Ammon's horn (tissue), 1 donor: ENCODE results near the gene EIF4G2.
A peak's percentile ranks its signal among the peaks of the same experiment; 100 is the strongest.
"Not testable (repeated sequence)": the region's sequence is repeated elsewhere in the genome, so short reads cannot be mapped to it uniquely, and the experiment has no call there.

ENCODE experiments used
- DNase-seq: peaks from one replicate; pipeline ENCODE4 v3.0.0-alpha.2; 2016; ENCODE audit warnings: low spot score

EIF4G2 gene

GRCh38 chr11:10808553-10809372 lies at the start of gene EIF4G2:
TSS of gene EIF4G2 (minus strand) at chr11:10808926.
- peak; percentile 100 for DNase-seq

DNA sequence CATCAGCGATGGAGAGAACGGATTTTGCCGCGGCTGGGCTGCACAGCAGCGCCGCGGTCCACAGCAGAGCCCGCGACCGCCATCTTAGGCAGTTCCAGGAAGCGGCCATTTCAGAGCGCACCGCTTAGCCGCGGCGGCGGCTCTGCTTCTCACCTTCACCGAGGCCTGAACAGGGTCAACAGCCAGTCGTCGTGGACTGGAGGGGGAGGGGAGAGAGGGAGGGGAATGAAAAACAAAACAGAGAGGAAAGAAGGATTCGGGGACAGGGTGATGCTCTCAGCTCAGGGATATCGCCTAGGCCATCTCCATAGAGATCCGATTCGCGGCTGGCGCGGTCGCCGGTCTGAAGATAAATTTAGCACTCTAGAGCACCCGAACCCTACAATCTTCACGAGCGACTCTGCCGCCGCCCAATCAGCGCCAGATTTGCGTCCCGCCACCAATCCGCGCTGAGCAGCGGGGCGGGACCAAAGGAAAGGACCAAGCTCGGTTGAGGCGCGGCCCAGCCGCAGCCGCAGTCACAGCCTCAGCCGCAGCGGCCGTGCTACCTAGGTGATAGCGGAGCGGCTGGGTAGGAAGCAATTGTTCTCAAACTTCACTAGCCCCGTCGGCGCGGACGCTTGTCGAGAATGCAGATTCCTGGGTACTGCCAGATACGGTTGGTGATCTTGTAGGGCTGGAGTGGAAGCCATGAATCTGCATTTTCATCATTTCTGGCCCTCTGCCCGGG lies 49.1 kb upstream of the EIF4G2 start, which contains the start of gene ZBED5:
Gene ZBED5, minus strand, starts transcription at position 345 of the 730 bp plus-strand sequence. CDS start 3,108 bp downstream, outside the sequence.
- peak; percentile 99 for DNase-seq

GRCh38 chr11:10857459-10857708 lies 48.7 kb upstream of the EIF4G2 start:
- DNase-seq = peak; percentile 43

DNA sequence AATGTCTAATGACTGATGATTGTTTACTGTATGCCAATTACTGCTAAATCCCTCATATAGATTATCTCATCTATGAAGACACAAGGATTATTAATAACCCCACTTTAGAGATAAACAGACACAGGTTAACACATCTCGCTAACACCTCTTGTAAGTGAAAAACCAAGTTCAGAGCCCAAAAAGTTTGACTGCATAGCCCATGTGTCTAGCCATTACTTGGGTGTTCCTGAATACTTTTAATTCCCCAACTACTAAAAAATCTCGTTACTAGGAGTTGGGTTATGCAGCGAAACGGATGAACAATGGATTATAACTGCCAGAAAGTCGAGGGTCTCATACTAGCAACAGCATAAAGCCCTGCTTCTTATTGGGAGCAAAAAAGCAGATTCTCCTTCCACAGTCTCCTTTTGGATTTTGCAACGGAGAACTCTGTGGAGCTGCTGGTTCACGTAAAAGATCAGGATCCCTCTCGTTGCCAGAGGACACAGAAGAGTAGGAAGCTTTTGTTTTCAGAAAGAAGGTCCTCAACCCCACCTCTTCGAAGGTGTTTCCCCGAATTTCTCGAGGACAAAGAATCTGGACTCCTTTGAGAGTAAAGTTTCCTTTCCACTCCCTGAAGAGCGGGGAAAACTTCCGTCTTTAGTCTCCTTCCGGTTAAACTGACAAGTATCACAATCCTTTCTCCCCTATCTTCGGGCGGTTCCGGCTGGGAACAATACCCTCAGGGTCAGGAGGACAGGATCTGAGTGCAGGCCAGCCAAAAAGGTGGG lies 48.1 kb upstream of the EIF4G2 start:
- DNase-seq = no peak

DNA sequence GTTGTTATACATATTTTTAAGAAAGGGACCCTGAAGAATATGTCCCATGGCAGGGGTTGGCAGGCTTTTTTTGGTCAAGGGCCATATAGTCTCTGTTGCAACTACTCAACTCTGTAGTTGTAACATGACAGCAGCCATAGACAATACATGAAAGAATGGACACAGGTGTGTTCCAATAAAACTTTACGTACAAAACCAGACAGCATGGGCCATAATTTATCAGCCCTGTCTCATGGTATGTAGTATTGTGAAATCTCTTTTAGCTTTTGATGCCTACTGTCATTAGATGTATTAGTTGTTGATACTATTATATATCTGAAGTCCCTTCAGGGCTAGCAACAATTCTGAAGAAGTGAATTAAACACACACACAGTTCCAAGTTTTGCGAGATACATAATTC lies 46.6 kb upstream of the EIF4G2 start:
- no peak for DNase-seq

DNA sequence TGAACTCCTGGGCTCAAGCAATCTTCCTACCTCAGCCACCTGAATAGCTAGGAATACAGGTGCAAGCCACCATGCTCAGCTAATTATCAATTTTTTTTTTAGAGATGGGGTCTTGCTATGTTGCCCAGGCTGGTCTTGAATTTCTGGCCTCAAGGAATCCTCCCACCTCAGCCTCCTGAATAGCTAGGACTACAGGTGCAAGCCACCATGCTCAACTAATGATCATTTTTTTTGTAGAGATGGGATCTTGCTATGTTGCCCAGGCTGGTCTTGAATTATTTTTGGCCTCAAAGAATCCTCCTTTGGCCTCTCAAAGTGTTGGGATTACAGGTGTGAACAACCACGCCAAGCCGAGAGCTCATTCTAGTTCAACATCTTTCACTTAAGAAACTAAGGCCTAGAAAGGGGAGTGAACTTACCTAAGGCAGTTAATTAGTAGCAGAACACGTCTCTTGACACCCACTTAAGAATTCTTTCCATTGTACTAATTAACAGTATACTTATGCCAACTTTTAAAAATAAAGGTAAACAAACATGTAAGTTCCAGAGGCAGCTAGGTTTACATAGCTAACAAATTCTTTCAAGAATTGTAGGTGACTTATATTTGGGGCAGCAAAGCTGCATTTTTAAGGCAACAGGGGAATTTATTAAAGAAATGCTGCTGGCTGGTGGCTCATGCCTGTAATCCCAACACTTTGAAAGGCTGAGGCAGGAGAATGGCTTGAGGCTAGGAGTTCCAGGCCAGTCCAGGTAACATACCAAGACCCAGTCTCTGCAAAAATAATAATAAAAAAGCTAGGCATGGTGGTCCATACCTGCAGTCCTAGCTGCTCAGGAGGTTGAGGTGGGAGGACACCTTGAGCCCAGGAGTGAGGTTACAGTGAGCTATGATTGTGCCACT lies 39.5 kb upstream of the EIF4G2 start:
- no peak for DNase-seq

- DNase-seq = no peak
These were observed 37.9 kb upstream of the EIF4G2 start for GRCh38 chr11:10846660-10847059.

DNA sequence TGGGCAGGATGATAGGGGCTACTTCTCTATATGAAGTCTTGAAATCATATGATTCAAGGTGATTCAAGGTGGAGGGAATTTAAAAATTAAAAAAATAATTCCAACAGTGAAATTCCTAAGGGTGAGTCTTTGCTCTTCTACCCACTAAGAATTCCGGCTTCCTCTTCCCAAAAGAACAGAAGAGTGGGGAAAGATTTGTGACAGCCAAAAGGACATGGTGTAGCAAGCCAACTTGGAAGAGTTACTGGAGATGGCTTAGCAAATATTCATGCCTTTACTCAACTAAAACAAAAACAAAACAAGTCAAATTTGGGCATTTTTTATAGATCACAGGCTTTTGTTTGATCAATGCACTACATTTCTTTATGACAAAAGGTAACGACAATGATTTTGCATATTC lies 36.9 kb upstream of the EIF4G2 start:
- DNase-seq = no peak

GRCh38 chr11:10844796-10845195 lies 36.1 kb upstream of the EIF4G2 start:
- DNase-seq = no peak

DNA sequence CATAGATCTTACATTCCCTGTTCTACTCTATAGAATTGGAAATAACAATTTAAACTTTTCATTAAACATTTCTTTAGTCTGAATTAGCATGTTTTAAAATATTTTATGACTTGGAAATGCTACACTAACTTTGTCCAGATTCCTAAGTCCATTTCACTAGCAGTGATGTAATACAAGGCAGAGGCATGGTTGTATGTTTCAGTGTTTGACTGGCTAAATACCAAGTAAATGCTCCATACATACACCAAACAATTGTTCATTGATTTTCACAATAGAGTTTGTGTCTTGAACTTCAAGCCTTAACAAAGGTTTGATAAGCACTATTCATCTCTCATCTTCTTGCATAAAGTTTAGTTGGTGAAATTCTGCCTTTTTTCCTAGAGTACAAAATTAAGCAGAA lies 35.6 kb upstream of the EIF4G2 start:
- peak; percentile 15 for DNase-seq

- DNase-seq = no peak
These were observed 30.2 kb upstream of the EIF4G2 start for GRCh38 chr11:10838881-10839280.

DNA sequence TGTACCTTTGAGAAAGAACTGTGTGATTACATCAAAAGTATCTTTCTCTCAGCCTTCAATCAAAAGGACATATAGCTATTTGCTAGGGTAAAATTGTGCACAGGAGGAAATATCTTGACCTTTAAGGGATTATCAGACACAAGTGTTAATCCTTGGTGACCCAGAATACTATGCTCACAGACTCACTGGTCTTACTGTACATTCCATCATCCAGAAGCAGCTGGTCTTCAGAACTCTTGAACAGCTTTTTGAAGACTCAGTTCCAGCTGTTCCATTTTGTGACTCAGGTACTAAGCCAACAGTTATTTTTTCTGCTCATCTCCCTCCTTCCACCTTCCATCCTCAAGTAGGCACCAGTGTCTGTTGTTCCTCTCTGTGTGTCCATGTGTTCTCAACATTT lies 29.4 kb upstream of the EIF4G2 start:
- no peak for DNase-seq

DNA sequence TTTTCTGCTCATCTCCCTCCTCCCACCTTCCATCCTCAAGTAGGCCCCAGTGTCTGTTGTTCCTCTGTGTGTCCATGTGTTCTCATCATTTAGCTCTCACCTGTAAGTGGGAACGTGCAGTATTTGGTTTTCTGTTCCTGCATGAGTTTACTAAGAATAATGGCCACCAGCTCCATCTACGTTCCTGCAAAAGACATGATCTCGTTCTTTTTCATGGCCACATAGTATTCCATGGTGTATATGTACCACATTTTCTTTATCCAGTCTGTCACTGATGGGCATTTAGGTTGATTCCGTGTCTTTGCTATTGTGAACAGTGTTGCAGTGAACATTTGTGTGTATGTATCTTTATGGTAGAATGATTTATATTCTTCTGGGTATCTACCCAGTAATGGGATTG lies 28.2 kb upstream of the EIF4G2 start:
- not testable (repeated sequence) for DNase-seq

- no peak for DNase-seq
These were observed 20.4 kb upstream of the EIF4G2 start for GRCh38 chr11:10829139-10829538.

DNA sequence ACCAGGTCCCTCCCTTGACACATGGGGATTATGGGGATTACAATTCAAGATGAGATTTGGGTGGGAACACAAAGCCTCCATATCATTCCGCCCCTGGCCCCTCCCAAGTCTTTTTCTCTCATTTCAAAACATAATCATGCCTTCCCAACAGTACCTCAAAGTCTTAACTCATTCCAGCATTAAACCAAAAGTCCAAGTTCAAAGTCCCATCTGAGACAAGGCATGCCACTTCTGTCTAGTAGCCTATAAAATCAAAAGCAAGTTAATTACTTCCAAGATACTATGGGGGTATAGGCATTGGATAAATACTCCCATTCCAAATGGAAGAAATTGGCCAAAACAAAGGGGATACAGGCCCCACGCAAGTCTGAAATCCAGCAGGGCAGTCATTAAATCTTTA lies 19.7 kb upstream of the EIF4G2 start:
- DNase-seq = no peak

DNA sequence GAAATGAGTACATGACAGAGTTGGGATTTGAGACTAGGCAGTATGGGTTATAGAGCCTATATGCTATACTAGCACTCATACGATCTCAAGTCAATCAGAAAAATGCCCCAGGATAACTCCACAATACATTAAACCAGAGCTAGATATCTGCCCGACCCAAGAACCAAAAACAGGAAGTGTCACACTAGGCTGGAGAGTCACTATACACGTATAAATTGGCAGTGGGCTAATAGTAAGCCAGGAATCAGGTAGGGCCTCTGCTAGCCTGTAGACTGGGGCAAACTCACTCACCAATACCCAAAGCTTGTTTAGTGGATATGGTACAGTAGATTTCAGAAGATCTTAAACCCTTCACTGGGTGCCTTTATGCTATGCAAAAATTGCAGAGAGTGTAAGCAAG lies 16.2 kb upstream of the EIF4G2 start:
- DNase-seq = no peak

GRCh38 chr11:10823152-10823579 lies 14.4 kb upstream of the EIF4G2 start:
- no peak for DNase-seq

DNA sequence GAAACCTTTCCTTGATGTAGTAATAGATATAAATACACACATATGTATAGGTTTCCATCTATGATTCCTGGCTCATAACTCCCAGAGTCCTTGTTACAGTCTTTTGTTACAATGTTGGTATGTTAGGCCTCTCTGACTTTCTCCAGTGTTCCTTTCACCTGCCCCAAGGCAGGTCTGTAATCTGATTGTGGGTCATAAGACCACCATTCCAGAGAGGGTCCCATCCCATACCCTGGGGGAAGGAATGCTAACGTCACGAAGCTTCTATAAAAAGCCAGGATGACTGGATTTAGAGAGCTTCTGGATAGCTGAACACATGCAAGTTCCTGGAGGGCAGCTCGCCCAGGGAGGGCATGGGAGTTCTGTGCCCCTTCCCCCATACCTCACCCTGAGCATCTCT lies 13.8 kb upstream of the EIF4G2 start:
- DNase-seq = not testable (repeated sequence)

- DNase-seq = no peak
These were observed 9.9 kb upstream of the EIF4G2 start for GRCh38 chr11:10818594-10818993.

GRCh38 chr11:10813945-10814344 lies 5.2 kb upstream of the EIF4G2 start:
- DNase-seq = no peak

DNA sequence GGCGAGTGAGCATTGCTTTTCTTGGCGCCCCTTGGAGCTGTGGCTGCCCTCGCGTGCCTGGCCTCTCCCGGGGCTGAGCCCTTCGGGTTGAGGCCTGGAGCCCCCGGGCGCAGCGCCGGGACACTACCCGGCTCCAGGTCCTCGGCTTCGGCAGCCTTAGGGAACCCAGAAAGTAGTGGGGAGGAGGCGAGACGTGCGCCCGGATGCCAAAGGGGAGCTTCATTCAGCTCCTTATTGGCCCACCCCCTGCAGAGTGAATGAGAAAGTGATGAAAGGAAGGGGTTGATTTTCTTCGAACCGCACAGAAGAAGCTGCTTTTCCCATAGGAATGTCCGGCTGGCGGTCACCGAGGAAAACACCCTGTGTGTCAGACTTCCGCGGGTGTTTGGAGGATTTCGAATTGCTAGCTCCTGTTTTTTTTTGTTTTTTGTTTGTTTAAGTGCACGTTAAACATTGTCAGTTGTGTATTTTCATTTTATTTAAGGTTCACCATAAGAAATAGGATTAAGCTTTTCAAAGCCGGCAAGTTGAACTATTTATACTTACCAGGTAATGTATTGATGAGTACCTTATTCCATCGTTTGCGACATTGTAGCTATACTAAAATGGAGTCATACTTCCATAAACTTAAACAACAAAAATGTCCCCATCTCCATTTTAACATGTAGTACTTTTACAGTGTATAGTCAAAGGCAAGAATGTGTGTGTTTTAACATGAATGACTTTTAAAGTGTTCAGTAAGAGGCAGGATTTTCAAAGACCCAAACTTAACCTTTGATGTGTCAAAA lies 841 bp upstream of the EIF4G2 start:
- peak; percentile 57 for DNase-seq
